GM12892 (cell line): Measurements from ENCODE around the gene IFRD1.

ENCODE experiments used
- POLR2A ChIP-seq: IDR thresholded peaks from 2 replicates; pipeline ENCODE4 v1.6.1; 2011; ENCODE audit warnings: low read depth, low read length, control low read depth
- POLR2AphosphoS5 ChIP-seq: IDR thresholded peaks from 2 replicates; pipeline ENCODE4 v1.6.1; 2011; ENCODE audit warnings: low read depth, low read length, control low read depth
- TAF1 ChIP-seq: IDR thresholded peaks from 2 replicates; pipeline ENCODE4 v1.6.1; 2011; ENCODE audit warnings: low read depth, mild to moderate bottlenecking, control low read depth, low read length, borderline replicate concordance

- TF ChIP-seq POLR2AphosphoS5 (no peak), POLR2A (no peak), TAF1 (no peak)
Measured at GRCh38 chr7:112439476-112439875, 10.8 kb upstream of the IFRD1 start.
